HG03025 (cell line): ENCODE data around the gene EPB41L2.
"Not testable (repeated sequence)": the region's sequence is repeated elsewhere in the genome, so short reads cannot be mapped to it uniquely, and the experiment has no call there.

Experiments used
- ATAC-seq: cut with Tn5 transposase; IDR thresholded peaks from one replicate; pipeline ENCODE4 v1.9.1; 2021; ENCODE audit warnings: mild to moderate bottlenecking, moderate library complexity; ENCODE audit not compliant: unreplicated experiment, low FRiP score

The EPB41L2 gene

GRCh38 chr6:131063028-131063763 is at the start of gene EPB41L2:
TSS of gene EPB41L2 (minus strand) at chr6:131063245. CDS start at chr6:130956485, 106,760 bp downstream.
- peak; percentile 81 for ATAC-seq

GRCh38 chr6:131112249-131112648 is 49.2 kb upstream of the EPB41L2 start:
- no peak for ATAC-seq

GRCh38 chr6:131107151-131107550 is 44.1 kb upstream of the EPB41L2 start:
- ATAC-seq = no peak

- ATAC-seq = no peak
Measured at GRCh38 chr6:131103901-131104300, 40.9 kb upstream of the EPB41L2 start.

GRCh38 chr6:131103296-131103695 is 40.3 kb upstream of the EPB41L2 start:
- no peak for ATAC-seq

GRCh38 chr6:131101911-131102680 is 39.1 kb upstream of the EPB41L2 start:
- ATAC-seq = no peak

GRCh38 chr6:131096786-131097185 is 33.7 kb upstream of the EPB41L2 start:
- no peak for ATAC-seq

GRCh38 chr6:131093334-131093733 is 30.3 kb upstream of the EPB41L2 start:
- no peak for ATAC-seq

GRCh38 chr6:131091944-131092343 is 28.9 kb upstream of the EPB41L2 start:
- not testable (repeated sequence) for ATAC-seq

GRCh38 chr6:131090339-131090738 is 27.3 kb upstream of the EPB41L2 start:
- not testable (repeated sequence) for ATAC-seq

GRCh38 chr6:131084982-131085381 is 21.9 kb upstream of the EPB41L2 start:
- no peak for ATAC-seq

GRCh38 chr6:131083687-131084086 is 20.6 kb upstream of the EPB41L2 start:
- no peak for ATAC-seq

GRCh38 chr6:131082335-131082734 is 19.3 kb upstream of the EPB41L2 start:
- no peak for ATAC-seq

- no peak for ATAC-seq
Measured at GRCh38 chr6:131080084-131080483, 17.0 kb upstream of the EPB41L2 start.

GRCh38 chr6:131073577-131073976 is 10.5 kb upstream of the EPB41L2 start:
- ATAC-seq = no peak

- ATAC-seq = no peak
Measured at GRCh38 chr6:131070061-131070460, 7.0 kb upstream of the EPB41L2 start.

- ATAC-seq = no peak
Measured at GRCh38 chr6:131068165-131068564, 5.1 kb upstream of the EPB41L2 start.

- no peak for ATAC-seq
Measured at GRCh38 chr6:131067521-131067920, 4.5 kb upstream of the EPB41L2 start.

- no peak for ATAC-seq
Measured at GRCh38 chr6:131065824-131066171, 2.8 kb upstream of the EPB41L2 start.

GRCh38 chr6:131065112-131065823 is 2.2 kb upstream of the EPB41L2 start:
- ATAC-seq = no peak

- peak; percentile 5 for ATAC-seq
Measured at GRCh38 chr6:131063764-131064272, 773 bp upstream of the EPB41L2 start.
